NCI-H2029 (cell line): ENCODE results near the gene MYO5A.
"Not testable (repeated sequence)": the region's sequence is repeated elsewhere in the genome, so short reads cannot be mapped to it uniquely, and the experiment has no call there.

Experiments
- DNase-seq: peaks from one replicate; lab custom pipeline; 2025; lab: John Stamatoyannopoulos, UW

Gene MYO5A

DNA sequence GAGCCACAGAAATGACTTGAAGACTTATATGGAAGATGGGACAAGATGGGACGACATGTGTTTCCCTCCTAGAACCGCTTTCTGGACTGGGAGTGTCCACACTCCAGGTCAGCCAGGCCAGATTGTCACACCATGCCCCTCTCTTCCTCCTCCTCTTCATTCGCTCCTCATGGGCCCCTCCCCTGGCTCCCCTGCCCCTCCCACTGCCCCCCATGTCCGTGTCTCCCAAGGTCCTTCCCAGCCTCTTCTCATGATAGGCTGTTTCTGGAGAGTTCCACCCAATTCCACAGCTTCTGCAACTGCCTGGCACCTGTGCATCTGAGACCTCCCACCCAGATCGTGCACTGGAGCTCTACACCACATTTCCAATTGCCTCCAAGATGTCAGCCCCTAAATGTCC lies 239.7 kb downstream of the MYO5A start:
- DNase-seq, result no peak

- DNase-seq, result peak; percentile 23
Observed at GRCh38 chr15:52288051-52288942, 240.4 kb downstream of the MYO5A start.

DNA sequence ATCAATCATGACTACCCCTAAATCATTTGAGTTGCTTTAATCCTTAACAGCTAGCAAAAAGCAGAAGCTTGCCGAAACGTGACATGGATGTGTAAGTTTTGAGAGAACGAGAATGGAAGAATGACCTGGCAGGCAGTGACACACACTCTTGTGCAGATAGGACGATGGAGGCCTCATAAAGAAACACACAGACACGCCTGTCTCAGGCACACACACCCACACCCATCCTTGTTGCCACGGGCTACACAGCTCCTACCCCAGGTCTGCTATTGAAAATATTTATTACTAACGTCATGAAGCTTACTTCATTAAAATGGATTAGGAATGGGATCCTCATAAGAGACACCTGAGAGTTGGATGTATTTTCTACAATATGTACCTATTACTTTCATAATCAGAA lies 241.6 kb downstream of the MYO5A start:
- DNase-seq, result no peak

DNA sequence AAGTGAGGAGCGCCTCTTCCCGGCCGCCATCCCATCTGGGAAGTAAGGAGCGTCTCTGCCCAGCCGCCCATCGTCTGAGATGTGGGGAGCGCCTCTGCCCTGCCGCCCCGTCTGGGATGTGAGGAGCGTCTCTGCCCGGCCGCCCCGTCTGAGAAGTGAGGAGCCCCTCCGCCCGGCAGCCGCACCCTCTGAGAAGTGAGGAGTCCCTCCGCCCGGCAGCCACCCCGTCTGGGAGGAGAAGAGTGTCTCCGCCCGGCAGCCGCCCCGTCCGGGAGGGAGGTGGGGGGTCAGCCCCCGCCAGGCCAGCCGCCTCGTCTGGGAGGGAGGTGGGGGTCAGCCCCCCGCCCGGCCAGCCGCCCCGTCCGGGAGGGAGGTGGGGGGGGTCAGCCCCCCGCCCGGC lies 242.7 kb downstream of the MYO5A start:
- not testable (repeated sequence) for DNase-seq

DNA sequence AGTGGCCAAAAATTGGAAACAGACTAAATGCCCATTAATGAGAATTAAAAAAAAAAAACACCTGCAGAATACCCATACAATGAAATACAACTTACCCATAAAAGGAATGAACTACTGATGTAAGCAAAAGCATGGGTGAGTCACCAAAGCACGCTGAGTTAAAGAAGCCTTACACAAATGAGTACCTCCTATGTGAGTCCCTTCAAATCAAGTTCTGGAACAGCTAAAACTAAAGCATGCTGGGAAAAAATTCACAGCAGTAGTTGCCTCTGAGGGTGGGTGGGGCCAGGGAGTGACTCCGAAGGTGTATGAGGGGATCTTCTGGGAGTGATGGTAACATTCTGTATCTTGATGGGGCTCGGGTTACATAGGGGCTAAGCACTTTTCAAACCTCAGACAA lies 244.5 kb downstream of the MYO5A start:
- no peak for DNase-seq

GRCh38 chr15:52283281-52283680 lies 245.4 kb downstream of the MYO5A start:
- DNase-seq, result no peak

DNA sequence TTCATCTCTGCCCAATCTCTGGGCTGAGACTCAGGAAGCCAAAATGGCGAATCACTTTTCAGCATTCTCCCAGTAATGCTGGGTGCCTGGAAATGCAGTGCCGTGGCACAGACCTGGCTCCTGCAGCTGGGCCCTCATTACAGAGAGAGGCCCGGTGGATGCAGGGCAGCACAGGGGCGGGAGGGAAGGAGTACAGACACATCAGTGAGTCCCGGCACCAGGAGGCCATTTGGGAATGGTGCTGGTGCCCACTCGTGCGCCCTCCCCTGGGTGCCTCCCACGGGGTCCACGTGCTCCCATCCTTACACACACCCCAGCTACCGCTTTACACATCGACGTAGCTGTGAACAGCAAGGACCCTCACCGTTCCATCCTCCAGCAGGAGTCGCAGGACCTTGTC lies 246.3 kb downstream of the MYO5A start:
- DNase-seq, result no peak

GRCh38 chr15:52281085-52282035 lies 247.3 kb downstream of the MYO5A start:
- DNase-seq, result no peak

DNA sequence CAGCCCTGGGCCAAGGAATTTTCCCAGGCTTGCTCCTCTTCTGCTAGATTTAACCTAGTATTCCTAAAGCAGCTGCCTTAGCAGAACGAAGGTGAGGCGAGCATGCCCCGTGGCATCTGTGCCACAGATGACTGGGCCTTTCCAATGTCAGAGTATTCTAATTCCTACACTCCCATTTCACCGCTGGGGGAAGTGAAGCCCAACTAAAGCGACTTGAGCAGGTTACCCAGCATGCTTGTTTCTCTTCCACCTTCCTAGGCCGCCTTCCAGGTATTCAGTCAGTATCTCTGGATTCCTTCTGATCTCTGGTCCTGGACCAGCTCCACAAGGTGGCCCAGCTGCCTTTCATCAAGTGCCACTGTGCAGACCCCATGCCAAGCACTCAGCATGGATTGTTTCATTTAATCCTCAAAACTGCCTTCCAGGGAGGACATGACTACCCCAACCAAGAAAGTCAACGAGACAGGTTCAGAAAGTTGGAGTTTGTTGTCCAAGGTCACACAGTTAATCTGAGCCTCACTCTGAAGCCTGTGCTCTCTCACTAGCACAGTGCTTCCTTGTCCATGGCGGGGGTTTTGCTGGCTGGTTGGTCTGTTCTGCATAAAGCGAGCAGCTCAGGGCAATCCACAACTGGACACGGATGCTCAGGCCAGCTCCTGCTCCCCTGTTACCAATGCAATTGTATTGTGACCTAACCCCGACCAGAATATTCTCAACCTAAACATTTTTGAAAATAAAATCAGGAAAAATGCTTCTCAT lies 248.2 kb downstream of the MYO5A start:
- no peak for DNase-seq

- no peak for DNase-seq
Observed at GRCh38 chr15:52278636-52279367, 249.9 kb downstream of the MYO5A start.

DNA sequence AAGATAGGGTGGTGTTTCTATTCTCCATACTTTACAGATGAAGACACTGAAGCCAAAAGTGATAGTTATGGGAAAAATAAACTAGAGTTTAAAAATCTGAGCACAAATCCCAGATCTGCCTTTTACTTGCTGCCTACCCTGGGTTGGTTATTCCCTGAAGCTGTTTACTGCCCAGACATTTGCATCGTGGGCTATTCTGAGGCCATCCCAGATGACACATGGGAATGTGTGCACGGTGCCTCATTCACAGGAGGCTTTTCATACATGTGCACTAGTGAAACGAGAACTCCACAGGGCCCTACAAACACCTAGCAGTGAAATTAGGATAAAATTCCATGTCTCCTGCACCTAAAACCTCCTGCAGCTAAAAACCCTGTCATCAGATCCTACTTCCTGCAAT lies 250.5 kb downstream of the MYO5A start:
- no peak for DNase-seq

GRCh38 chr15:52277575-52277974 lies 251.1 kb downstream of the MYO5A start:
- no peak for DNase-seq

DNA sequence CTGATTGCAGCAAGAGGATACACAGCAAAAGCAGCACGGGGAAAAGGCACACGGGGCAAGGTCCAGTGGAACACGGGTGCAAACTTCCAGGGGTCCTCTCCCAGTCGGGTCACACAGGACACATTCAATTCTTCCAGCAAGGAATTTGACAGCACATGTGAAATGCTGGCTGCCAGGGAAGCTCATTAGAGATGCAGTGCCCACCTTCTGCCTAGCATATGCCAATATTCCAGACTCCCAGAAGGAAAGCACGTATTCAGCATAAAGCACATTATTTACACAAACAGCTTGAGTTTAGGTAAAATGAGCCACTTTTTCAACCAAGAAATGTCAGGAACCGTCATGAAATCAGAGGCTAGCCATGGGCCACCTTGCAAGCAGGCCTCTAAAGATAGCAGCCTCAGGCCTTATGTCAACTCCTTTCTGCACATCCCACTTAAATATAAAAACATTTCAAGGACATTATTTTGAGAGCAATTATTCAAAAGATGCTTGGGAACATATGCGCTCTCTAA lies 252.4 kb downstream of the MYO5A start:
- no peak for DNase-seq

DNA sequence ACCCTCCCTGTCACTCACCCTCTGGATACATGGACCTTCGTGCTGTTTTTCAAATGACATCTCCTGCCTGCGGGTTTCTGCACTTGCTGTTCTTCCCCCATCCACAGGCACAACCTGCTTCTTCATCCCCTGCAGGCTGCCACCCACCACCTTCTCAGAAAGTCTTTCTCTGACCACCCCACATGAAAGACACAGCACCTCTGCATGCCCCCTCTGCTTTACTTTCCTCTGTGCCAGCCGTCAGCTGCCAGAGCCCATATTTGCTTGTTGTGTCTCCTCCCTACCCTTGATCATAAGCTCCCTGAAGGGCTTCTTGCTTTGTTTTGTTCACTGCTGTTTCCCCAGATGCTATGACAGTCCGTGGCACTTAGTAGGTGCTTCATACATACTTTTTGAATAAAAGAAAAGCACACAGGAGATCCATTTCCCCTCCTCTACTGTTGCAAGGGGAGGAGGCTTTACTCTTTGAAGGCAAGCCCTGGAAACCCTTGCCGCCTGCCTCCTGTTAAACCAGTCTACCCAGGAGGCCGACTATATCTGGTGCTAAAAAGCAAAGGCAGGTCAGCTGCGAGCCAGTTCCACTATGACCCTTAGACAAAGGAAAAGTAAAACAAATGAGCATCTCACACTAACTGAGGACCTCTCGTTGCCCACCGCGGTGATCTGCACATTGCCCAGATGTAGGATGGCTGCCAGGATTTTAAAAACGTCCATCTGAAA lies 265.0 kb downstream of the MYO5A start:
- DNase-seq, result no peak

- DNase-seq, result no peak
Observed at GRCh38 chr15:52262364-52262763, 266.3 kb downstream of the MYO5A start.

DNA sequence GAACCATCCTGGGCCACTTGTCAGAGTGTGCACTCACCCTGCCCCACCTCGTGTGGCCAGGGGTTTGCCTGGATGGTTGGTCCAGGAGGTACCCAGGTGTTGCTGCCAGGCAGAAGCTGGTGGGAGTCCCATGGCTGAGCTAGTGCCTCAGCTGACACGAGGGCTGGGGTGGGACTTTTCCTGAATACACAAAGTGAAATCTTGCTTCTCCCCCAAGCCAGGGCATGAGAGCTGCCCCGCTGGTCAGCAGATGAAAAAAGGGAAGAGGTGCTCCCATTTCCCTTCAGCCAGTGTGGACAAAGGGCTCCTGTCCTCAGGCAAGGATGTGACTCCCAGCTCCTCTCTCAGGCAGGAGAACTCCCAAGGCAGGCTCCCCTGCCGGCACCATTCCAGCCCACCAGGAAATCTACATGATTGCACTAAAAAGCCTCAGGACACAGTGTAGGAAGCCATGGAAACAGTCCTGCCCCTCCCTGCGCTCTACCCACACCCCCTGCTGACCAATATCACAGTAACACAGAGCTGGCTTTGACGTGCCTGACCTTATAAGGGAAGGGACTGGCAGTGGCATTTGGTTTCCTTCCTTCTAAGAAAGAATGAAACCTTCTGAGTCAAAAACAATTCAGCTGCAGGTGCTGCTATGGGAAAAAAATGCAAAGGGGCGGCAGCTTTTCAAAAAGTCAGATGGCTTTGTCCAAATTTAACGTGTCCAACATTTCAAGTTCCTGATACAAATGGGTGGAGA lies 267.0 kb downstream of the MYO5A start:
- no peak for DNase-seq

- DNase-seq, result no peak
Observed at GRCh38 chr15:52261026-52261425, 267.7 kb downstream of the MYO5A start.

DNA sequence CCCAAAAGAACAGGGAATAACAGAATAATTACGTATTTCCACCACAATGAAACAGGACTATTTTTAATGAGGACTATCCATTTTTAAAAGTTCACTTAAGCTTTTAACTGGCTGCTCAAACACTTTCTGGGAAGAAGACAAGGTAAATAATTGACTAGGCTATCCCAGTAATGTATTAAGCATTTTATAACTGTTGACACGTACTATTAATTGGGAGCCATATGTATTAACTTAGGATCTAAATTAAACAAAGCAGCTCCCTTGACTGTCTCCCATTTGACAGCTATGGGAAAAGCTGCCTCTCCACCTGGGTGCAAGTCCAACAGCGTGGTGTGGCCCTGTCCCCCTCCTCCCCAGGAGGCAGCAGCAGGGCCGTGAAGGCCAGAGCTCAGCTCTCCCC lies 269.2 kb downstream of the MYO5A start:
- DNase-seq, result no peak

DNA sequence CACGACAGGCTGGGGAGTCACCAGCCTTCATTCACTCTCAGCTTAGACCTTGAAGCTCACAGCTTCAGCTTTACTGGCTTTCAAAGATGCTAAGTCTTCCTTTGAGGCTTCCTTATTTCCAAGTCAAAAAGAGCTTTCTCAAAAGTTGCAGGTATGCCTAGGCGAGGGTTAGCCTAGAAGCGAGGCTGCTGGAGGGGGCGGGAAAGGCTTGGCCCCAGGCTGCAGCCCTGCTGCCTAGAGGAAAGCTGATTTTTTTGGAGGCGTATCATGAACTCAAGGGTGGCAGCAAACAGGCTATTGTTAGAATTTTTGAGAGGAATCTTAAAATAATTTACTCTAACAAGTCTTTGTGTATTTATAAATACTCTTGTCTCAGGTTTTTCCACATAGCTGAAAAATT lies 270.2 kb downstream of the MYO5A start:
- DNase-seq, result no peak

DNA sequence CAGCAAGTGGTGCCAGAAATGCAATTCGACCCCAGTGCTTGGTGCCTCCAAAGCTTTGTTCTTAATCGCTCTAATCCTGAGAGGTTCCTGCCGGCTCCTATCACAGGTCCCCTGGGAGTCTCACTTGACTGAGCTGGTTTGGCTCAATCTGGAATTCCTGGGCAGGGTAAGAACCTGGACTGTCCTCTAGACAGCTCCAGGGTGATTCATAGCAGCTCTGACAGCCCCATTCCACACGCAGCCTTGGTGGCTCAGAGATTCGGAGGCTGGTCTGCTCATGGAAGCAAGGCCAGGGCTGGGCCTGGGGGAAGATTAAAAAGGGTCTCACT lies 271.0 kb downstream of the MYO5A start:
- no peak for DNase-seq
